ENCODE results near the gene PCDH7.

DNA sequence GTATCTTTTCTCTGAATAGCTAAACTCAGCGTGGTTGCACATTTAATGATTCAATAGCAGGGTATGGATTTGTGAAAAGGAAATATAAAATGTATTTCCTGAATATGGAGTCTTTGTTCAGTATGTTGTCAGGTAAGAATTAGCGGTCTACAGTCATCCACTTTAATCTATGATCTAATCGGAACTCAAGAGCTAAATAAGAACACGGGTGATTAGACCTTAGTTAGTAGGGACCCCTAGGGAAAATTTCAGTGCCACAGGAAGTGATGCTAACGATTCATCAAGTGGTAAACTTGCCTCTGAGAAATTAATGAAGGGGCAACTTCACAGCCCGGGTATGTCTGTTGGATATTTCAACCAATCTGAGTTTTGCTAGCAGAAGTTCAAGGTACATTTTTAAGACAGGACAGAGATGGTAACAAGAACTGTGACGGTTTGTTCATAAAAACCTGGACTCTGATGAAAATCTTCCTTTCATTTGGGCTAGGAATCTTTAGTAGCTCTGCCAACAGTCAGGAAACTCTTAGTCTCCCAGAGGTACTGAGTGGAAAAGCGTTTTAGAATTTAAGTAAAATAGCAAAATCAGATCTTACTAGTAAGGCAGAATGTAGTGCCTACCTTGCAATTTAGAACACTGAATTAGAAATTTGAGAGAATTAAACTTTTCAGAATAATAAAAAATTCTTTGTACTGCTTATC is 47.1 kb downstream of the PCDH7 start:
- TF ChIP-seq, protein P1, sequence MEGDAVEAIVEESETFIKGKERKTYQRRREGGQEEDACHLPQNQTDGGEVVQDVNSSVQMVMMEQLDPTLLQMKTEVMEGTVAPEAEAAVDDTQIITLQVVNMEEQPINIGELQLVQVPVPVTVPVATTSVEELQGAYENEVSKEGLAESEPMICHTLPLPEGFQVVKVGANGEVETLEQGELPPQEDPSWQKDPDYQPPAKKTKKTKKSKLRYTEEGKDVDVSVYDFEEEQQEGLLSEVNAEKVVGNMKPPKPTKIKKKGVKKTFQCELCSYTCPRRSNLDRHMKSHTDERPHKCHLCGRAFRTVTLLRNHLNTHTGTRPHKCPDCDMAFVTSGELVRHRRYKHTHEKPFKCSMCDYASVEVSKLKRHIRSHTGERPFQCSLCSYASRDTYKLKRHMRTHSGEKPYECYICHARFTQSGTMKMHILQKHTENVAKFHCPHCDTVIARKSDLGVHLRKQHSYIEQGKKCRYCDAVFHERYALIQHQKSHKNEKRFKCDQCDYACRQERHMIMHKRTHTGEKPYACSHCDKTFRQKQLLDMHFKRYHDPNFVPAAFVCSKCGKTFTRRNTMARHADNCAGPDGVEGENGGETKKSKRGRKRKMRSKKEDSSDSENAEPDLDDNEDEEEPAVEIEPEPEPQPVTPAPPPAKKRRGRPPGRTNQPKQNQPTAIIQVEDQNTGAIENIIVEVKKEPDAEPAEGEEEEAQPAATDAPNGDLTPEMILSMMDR (IDR thresholded peaks at IDR 0.05), result no peak
- no peak for TF ChIP-seq POLR2A (IDR thresholded peaks at IDR 0.05)
- no peak for TF ChIP-seq POLR2AphosphoS5 (IDR thresholded peaks at IDR 0.05)

Measured in sigmoid colon (tissue), 4 donors.